Stimulated activated naive CD4-positive, alpha-beta T cell treated with Interleukin-2 at 50 U/mL for 16 hours (primary cell): ENCODE measurements around the gene GEN1.

Experiments used
- DNase-seq: peaks from one replicate; lab custom pipeline; 2025; lab: John Stamatoyannopoulos, UW

Gene GEN1, protein sequence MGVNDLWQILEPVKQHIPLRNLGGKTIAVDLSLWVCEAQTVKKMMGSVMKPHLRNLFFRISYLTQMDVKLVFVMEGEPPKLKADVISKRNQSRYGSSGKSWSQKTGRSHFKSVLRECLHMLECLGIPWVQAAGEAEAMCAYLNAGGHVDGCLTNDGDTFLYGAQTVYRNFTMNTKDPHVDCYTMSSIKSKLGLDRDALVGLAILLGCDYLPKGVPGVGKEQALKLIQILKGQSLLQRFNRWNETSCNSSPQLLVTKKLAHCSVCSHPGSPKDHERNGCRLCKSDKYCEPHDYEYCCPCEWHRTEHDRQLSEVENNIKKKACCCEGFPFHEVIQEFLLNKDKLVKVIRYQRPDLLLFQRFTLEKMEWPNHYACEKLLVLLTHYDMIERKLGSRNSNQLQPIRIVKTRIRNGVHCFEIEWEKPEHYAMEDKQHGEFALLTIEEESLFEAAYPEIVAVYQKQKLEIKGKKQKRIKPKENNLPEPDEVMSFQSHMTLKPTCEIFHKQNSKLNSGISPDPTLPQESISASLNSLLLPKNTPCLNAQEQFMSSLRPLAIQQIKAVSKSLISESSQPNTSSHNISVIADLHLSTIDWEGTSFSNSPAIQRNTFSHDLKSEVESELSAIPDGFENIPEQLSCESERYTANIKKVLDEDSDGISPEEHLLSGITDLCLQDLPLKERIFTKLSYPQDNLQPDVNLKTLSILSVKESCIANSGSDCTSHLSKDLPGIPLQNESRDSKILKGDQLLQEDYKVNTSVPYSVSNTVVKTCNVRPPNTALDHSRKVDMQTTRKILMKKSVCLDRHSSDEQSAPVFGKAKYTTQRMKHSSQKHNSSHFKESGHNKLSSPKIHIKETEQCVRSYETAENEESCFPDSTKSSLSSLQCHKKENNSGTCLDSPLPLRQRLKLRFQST

DNA sequence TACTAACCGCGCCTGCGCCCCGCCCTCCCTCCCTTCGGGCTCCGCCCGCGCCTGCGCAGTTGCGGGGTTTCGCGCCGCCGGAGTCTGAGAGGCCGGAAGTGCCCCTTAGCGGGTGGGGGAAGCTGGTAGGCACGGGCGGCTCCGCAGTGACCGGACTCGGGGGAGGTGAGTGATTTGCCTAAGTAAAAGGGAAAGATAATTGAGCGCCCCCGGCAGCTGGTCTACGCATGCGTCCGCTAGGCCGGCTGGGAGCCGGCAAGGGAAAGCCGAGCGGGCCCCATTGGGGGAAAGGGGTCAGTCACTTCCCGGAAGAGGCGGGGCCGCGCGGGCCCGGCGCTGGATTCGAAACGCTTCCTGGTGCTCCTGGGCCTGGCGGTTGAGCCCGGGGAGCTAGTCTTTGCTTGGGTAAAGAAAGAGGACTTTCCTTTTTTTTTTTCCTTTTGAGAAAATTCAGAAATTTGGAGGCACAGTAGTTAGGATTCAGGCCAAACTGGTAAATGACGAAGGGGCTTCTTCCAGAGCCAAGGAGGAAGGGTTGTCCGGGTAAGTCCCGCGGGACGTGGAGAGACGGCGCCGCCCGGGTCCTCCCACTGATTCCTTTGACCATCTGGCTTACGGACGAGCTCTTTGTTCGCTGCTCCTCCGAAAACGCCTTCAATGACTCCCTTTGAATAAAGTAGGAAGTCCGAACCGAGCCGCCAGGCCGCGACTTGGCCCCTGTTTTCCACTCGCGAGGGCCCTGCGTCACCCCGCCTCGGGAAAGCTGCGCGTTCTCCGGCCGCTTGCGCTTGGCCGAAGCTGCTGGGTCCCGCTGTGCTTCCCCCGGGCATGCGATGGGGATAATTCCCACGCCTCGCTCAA is at the start of gene GEN1, which contains the start of gene SMC6:
GEN1 (plus strand) TSS at position 336 of the 861 bp plus-strand sequence. CDS start 5,806 bp downstream, outside the sequence.
SMC6 (minus strand) TSS at position 8 of the 861 bp plus-strand sequence. CDS start 7,864 bp downstream, outside the sequence.
- peak; percentile 89 for DNase-seq

DNA sequence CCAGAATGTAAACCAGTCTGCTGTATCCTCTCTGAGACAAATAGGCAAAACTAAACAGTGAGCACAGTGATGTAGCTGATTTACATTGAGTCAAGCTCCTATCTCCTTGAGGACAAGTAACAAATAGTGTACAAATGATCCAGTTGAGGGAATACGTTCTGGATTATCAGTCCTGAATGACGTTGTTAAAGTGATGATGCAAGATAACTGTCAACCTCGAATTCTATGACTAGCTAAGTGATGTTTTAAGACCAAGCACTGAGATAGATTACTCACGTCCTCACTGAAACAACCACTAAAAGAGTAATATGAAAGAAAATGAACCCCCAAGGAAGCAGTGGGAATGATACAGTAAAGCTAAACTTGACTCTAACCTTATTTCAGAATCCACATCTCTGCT is 47.1 kb upstream of the GEN1 start:
- DNase-seq: no peak

DNA sequence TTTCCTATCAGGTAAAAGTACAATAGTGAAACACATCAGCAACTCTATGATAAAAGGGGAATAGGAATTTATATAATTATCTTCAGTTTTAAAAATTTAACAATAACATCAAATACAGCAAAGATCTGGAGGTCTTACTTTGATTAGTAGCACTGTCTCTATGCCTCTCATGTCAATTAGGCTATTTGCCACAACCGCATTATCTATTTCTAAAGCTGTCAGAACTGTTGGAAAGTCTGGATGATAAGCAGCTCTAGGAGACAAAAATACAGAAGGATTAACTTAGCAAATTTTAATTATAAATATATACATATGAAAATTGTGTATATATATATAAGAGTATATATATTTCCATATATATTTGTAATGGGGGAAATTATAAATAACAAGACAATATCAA is 45.4 kb upstream of the GEN1 start:
- DNase-seq: no peak

DNA sequence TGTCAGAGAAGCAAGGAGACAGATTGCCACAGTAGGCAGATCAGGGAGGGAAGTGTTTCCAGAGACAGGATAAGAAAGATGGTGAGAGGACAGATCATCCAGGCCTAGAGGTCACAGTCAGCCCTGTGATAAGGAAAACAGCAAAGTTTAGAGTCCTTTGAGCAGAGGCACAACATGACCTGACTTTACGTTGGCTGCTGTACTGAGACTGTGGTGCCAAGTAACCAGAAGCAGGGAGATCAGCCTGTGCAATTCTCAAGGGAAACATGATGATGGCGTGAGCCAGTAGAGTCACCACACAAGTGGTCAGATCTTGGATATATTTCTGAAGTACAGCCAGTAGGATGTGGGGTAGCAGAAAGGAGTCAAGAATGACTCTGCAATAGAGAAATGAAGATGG is 44.0 kb upstream of the GEN1 start:
- DNase-seq: no peak

DNA sequence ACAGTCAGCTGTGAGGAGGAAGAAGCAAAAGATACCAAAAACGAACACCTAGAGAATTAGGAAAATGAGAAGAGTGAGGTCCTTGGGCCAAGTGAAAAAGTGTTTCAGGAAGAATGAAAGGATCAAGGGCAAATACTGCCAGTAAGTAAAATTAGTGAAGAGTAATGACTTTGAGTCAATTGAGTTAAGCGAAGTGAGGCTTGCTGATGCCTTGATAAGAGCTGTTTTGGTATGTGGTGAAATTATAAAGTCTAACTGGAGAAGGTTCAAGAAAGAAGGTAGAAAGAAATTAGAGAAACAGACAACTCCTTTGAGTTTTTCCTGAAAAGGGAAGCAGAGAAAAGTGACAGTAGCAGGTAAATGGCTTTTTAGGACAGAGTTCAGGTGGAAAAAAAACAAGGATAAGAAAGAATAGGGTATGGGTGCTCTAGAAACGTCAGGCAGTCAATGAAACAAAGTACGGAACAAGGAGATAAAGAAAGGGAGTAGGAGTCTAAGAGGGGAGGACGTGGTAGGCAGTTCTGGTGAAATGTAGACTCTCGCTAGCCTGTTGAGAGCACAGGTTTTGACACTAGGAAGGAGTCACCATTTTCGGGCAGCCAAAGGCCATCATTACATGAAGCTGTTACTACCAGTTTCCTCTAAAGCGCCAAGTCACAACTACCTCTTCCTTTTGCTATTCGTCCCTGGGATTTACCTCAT is 43.2 kb upstream of the GEN1 start:
- no peak for DNase-seq

DNA sequence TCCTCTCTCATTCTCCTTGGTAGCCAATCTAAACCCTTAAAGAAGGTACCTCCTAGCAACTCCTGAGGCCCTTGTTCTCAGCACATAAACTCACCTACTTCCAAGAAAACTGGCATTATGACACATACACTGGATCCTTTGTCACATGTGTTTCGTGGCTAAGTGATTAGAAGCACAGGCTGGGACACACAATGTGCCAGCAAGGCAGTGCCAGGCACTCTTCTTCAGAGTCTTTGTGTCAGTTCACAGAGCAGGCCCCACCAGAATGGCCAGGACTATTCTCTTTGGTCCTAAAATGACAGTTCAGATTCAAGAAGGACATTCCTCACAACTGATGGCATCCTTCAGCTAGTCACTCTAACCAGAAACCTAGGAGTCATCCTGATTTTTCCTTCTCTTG is 40.6 kb upstream of the GEN1 start:
- DNase-seq: no peak

DNA sequence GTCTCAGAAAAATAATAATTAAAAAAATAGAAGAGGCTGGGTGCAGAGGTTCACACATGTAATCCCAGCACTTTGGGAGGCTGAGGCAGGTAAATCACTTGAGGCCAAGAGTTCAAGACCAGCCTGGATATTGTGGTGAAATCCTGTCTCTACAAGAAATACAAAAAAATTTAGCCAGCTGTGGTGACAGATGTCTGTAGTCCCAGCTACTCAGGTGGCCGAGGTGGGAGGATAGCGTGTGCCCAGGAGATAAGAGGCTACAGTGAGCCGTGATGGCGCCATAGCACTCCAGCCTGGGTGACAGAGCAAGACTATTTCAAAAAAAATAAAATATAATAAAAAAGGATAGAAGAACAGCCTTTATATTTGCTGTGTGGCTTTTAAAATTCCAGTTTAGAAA is 36.3 kb upstream of the GEN1 start:
- no peak for DNase-seq

DNA sequence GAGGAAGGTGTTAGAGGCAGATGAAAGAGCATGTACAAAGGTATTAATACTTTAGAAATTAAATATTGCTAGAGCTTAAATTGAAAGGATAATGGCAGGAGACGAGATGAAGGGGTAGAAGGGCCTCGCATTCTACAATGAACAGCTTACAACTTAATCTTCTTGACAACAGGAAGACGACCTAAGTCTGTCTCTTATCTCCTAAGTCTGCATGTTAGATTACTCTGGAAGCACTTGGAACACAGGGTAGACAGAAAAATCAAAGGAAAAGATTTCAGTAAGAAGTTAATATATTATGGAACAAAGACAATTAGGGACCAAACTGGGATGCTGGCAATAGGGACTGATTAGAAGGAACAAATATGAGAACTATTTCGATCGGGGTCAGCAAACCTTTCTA is 35.2 kb upstream of the GEN1 start:
- no peak for DNase-seq

DNA sequence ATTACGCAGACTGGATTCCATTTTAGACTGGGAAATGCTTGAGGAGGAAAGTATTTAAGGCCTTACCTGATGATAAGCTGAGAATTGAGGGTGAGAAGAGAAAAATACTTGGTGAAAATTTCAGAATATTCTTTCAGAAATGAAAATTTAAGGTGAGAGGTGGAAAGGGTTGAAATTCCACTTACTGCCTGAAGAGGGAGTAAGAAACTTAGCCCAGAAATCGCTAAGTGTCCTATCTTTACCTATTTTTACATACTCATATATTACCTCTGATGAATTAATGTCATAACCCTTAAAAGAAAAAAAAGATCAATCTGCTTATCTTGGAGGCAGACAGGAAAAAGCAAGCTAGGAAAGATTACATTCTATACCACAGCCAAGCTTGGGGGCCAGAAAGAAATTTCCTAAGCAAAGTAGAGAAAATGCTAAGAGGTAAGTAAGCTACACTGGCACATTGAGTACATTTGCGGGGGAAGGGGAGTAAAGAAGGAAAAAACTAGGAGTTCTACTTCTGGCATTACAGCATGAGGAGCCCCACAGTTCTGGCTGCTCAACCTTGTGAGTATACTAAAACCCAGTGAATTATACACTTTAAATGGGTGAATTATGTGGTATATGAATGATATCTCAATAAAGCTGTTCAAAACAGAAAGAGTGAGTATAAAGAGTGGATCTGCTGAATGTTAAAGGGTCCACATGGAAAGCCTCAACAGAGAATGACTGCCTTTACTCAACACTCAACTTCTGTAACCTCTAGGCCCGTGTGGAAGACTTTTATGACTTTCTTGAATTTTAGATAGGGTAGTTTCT is 34.2 kb upstream of the GEN1 start:
- DNase-seq: no peak

DNA sequence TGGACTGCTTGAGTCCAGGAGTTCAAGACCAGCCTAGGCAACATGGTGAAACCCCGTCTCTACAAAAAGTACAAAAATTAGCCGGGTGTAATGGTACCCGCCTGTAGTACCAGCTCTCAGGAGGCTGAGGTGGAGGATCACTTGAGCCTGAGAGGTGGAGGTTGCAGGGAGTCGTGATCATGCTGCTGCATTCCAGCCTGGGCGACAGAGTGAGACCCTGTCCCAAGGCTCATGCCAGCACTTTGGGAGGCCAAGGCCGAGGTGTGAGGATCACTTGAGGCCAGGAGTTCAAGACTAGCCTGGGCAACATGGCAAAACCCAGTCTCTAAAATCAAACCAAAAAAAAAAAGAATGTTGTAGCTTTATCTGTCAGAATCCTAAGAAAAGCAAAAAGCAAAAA is 25.7 kb upstream of the GEN1 start:
- no peak for DNase-seq

DNA sequence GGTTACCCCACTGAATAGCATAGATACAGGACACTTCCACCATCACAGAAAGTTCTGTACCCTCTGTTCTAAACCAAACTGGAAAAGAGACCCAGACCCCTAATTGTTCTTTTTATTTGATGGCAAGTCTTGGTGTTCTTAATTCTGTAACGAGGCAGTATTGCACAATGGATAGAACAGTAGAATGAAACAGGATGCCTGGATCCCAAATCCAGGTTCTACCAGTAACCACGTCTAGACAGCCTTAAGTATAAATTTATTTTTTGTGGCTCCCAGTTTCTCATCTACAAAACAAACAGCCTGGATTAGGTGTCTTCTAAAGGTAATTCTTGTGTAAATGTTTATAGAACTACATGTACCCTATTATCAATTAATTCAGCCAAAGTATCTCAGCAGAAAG is 24.1 kb upstream of the GEN1 start:
- DNase-seq: no peak

DNA sequence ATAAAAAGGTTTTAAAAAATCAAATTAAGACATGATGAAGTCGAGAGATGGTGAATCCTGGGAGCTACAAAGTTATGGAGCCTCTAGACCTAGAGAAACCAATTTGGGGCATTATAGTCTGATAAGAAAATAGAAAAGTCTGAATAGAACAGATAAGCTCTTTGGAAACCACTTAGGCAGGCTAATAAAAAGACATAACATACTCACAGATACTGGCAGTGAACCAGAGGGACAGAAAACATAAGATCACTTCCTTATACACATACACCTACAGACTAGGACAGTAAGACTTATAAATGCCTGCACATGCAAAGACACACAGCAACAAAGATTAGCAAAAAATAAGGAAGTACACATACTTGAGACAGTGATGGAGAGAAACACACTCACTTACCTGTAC is 20.3 kb upstream of the GEN1 start:
- DNase-seq: no peak

DNA sequence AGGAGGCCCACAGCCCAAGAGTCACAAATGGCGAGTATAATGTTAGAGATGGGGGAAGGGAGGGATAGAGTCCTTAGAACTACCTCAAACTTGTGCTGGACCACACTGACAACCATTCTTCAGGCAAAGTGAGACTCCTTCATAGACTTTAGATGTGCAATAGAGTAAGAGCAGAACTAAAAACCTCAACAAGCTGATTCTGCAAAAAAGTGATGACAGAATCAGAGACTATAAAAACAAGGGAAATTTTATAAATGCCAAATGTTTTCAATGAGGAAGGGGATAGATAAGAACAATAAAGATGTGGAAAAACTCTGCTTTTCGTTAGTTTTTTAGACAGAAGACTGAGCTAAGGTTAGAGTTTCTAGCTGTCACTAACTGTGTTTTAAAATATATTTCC is 18.1 kb upstream of the GEN1 start:
- DNase-seq: no peak

DNA sequence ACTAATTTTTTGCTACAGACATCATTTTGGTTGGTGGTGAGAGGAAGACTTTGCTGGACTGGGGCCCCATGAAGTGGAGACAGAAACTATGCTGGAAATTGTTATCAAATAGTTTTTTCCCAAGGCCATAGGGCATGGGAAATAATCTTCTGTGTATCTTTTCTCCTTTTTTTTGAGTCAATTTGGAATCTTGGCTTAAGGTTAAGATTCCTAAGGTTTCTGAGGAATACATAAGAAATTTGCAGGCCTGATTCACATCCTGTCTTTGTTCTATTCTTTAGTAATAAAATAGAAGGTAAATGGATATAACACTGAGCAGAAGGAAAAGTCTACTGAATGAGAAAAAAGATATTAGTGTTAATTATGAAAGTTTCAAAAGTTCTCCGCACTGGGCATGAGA is 16.9 kb upstream of the GEN1 start:
- DNase-seq: no peak

DNA sequence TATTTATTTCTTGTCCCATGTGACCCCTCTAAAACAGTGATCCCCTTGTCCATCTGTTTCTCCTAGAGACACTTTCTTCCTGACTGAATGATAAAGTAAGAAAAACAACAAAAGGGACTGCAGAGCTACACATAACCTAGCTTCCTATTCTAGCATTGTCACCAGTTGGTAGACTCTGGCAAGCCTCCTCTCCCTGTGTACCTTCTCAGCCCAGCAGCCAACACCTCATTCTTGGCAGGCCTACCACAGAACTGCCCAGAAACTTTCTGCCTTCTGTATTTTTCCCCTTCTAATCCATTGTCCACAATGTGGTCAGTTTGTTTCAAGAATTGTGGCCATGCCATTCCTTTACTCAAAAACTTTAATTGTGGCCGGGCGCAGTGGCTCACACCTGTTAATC is 13.7 kb upstream of the GEN1 start:
- no peak for DNase-seq

DNA sequence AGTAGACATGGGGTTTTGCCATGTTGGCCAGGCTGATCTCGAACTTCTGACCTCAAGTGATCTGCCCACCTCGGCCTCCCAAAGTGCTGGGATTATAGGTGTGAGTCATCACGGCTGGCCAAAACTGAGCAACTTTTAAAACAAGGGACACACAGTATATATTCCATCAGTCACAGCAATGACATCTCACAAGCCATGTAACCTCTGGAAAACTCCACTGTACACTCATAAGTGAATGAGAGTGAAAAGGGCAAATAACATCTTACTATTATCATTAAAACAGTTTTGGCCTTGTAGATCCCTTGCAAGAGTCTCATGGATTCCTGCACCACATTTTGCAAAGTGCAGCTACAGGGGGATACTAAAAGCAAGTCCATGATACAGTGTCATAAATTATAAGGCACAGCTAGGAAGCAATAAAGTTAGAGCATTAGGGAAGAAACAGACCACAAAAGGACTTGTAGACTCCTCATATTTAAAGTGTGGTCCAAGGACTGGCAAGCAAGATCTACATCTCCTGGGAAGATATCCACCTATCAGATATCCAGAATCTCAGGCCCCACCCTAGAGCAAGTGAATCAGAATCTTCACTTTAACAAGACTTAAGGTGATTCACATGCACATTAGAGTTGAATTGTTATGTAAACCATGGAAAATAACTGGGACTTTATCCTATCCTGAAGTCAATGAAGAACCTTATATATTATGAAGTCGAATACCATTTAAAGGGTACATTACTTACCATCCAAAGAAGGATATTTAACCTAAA is 6.1 kb upstream of the GEN1 start:
- no peak for DNase-seq

DNA sequence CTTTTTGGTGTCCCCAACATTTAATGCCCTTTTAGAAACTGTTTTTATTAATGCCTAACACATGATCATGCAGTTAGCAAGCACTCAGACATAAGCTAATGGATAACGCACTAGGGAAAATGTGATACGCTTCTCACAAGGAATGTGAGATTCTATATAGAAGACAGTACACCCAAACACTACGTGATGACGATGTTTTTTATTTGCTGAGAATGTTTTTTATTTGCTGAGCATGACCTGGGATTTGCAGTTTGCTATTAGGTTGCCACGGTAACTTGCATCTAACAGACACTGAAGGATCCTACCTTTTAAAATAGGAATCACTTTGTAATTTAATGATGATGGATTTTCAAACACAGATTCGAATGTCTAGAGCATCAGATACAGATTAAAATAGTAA is 5.2 kb upstream of the GEN1 start:
- DNase-seq: no peak

DNA sequence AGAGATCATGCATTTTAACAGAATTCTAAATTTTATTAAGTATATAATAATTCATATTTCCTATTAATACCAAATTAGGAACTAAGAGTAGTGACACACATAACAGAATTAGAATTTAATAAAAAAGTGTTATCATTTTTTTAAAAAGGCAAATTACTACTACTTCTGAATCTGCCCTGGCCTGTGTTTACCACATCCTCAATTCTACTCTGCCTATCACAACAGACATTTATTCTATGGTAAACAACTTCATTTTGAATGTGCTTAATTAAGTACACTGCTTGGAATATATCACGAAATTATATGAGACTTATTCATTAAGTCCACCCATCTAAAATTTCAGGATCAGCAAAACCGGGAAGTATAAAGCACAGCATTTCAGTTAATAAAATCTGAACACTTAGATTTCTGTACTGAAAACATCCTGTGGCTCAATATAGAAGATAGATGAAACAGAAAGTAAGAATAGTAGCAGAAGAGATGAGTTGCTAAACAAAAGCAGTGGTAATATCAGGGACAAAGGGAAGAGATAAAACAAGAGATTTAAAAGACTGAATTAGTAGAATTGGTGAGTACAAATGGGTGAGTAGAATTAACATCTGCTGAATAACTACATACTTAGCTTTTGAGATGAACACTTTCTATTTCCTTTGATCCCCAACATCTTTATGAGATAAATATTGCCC is 4.0 kb upstream of the GEN1 start:
- no peak for DNase-seq

DNA sequence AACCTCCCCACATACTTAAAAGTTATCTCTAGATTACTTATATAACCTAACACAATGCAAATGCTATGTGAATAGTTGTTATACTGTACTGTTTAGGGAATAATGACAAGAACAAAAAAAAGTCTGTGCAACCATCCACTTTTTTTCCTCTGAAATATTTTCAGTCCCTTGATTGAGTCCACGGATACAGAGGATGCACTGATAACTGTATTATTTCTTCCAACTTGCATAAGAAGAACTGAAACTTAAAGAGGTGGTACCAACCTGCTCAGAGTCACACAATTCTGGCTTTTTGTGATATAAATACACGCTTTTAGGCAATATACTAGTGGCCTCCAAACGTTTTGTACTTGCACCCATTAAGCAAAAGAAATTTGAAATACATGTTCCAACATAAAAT is 1.7 kb upstream of the GEN1 start:
- DNase-seq: no peak
